GM12874 (cell line): ENCODE measurements around the gene TMEM203.
A peak's percentile ranks its signal among the peaks of the same experiment; 100 is the strongest.

Source experiments
- TF ChIP-seq, protein P1 (sequence below): IDR thresholded peaks from 2 replicates; pipeline ENCODE4 v1.5.1; 2011; ENCODE audit warnings: low read depth, mild to moderate bottlenecking, control low read depth, low read length, moderate library complexity; ENCODE audit not compliant: insufficient read depth

The TMEM203 gene

DNA sequence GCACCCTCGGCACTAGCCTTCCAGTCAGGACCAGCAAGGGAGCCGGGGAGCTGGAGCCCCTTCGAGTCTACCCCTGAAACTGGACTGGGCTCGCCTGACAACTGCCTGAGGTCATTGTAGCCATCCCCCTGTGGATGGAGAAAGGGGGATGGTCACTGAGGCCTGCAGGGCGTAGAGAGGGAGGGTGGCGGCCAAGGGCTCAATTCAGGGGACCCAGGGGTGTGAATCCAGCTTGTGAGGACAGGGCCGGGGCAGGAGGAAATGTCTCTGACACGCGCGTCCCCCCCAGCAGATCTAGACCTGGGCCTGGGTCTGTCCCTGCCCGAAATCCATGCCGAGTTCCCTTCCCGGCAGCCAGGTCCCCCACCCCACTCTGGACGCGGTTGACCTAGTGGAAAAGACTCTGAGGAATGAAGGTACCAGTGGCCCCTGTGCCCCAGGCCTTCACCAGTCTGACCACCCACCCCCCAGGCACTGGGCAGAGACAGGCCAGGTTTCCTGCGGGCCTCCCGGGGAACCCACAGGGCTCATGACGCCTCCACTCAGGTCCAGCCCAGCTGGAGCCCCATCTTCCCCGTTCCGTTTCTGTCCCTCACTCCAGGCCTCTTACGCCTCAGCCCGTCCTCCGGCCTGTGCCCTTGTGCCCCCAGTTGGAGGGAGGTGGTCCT is 26.1 kb upstream of the TMEM203 start:
- TF ChIP-seq, protein P1, sequence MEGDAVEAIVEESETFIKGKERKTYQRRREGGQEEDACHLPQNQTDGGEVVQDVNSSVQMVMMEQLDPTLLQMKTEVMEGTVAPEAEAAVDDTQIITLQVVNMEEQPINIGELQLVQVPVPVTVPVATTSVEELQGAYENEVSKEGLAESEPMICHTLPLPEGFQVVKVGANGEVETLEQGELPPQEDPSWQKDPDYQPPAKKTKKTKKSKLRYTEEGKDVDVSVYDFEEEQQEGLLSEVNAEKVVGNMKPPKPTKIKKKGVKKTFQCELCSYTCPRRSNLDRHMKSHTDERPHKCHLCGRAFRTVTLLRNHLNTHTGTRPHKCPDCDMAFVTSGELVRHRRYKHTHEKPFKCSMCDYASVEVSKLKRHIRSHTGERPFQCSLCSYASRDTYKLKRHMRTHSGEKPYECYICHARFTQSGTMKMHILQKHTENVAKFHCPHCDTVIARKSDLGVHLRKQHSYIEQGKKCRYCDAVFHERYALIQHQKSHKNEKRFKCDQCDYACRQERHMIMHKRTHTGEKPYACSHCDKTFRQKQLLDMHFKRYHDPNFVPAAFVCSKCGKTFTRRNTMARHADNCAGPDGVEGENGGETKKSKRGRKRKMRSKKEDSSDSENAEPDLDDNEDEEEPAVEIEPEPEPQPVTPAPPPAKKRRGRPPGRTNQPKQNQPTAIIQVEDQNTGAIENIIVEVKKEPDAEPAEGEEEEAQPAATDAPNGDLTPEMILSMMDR: no peak

DNA sequence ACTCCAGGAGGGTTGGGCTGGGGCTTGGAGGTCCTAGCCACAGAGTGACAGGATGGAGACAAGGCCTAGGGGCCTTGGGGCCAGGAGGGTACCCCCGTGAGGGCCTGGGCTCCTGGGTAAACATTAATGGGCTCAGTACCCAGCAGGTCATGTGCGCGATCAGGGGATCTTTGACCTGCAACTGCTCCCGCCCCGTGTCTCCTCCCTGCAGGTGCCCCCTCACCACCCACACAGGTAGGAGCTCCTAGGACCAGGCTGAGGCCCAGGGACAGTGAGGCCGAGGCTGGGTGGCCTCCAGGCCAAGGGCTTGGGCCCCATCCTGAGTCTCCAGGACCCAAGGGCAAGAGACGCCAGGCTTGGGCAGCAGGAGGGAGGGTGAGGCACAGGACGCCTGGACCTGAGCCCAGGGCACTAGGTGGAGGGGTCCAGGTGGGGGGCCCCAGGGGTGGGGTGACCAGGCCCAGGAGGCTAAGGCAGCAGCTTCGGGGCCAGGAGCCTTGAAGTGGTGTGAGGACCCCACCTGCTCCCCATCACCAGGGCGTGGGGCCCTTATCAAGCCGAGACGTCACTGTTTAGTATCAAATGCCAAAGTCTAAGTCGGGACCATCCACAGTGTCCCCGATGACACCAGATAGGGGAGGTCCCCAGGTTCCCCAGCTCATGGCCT is 25.4 kb upstream of the TMEM203 start, which contains the start of gene SLC34A3:
Gene SLC34A3 (plus strand): TSS at position 197 of the 667 bp plus-strand sequence. CDS start 802 bp downstream, outside the sequence.
- TF ChIP-seq, protein P1: no peak

DNA sequence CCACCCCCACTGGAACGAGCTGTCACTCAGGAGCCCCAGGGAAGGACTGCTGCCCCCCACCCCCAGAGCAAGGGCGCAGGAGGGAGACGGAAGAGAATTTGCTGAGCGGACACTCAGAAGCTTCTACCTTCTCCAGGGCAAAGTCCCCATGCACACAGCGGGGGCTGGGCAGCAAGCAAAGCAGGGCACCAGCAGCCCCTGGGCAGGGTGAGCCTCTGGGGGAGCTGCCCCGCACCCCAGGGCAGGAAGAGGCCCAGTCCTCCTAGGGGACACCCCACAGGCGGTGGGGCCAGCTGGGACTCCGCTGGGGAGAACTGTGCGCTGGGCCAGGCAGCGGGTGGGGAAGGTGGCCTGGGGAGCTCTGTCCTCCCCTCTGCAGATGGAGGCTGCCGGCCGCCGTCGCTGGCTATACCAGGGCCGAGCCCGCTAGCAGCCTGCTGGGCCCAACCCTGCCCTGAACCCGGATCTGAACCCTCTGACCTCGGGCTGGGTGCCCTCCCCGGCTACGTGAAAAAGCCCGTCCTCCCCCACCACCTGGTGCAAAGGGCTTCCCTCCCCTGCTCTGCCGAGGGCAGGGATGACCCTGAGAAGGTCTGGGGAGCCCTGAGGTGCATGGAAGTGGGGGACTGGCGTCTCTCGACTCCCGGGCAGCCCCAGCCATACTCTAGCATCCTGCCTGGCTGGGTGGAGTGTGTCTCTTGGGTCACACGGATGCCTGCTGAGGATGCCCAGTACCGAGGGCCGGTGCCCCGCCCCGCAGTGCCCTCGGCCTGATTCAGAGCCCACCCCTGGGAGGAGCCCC is 24.7 kb upstream of the TMEM203 start:
- TF ChIP-seq, protein P1: no peak

DNA sequence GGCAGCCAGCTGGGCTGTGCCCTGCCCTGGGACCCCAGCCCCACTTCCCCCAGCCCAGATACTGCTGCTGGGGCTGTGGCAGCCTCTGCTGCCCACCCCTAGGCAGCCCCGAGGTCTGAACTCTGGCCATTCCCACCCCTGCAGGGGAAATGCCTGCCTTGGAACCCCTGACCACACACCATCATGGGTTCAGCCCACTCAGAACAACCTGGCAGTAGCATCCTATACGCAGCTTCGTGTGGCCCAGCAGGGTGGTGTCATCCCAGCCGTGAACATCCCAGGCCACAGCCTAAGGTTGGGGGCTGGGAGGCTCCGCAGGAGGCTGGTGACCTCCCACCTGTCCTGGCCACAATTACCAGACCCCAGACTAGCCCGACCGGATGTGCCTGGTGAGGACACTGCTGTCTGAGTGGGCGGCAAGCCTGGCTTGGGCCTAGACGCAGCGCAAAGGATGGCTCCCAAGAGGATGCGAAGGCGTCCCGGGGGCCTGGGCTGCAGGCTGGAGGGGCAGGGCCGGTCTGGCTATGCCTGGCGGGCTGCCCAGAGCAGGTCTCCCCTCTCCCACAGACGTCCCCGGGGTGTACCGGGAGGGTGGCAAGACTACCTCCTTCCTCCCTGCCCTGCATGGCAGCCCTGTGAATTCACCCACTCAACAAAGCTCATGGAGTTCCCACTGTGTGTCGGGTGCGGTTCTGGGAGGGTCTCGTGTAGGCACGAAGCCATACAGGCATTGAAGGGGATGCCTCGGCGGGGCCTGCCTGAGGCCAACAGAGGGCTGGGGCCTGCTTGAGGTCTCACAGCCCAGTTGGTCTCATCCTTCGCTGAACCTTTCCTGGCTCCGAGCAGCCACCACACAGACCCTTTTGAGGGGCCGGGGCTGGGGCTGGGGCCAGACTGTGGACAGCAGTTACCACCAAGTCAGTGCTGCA is 23.8 kb upstream of the TMEM203 start:
- TF ChIP-seq, protein P1: no peak

DNA sequence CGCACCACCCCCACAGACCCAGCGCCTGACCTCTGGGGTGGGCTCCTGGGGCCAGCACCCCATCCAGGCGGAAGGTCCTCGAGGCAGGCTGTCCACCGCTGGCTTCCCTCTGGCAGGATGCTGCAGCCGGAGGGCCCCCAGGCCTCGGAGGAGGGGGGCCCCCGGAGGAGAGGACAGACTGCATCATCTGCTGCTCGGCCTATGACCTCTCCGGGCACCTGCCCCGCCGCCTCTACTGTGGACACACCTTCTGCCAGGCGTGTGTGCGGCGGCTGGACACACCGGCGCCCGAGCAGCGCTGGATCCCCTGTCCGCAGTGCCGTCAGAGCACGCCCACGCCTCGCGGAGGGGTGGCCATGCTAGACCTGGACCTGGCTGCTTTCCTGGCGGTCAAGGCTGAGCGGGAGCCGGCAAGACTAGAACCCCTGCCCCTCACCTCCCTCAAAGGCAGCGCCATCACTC is 23.1 kb upstream of the TMEM203 start:
- TF ChIP-seq, protein P1: 0 out of 2 replicates have a peak, but pooled peaks have one; percentile 1

DNA sequence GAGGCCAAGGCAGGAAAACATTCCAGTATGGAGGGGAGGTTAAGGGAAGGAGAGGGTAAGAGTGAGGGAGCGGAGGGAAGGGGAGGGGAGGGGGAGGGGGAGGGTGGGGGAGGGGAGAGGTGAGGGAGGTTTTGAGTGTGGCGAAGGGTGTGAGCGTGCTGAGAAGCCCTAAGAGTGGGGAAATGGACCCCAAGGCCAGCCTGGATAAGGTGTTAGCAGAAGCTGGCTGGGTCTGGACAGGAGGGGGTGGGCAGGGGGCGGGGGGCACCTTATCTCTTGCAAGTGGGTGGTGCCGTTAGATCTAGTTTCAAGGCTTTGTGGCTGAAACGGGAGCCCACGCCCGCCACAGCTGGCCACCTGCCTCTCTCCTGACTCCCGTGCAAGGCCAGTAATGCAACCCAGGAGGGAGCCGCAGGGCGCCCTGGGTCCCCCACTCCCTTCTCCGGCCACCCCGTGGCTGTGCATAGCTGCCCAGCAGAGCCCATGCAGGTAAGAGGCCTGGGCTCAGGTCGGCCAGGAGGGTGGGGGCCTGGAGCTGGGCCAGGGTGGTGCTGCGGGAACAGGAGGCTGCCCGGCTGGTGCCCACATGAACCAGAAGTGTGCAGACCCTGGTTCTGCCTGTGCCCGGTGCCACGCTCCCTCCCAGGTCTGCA is 22.5 kb upstream of the TMEM203 start:
- TF ChIP-seq, protein P1: no peak
